ENCODE measurements around the gene YTHDF1. TPM values are rescaled to one million over a fixed set of nuclear protein-coding genes. Genes with fewer than 3 reads are reported as not detected.

YTHDF1 gene
- total RNA-seq, 2 experiments from 2014 or later, result 32.8 to 32.9 TPM

DNA sequence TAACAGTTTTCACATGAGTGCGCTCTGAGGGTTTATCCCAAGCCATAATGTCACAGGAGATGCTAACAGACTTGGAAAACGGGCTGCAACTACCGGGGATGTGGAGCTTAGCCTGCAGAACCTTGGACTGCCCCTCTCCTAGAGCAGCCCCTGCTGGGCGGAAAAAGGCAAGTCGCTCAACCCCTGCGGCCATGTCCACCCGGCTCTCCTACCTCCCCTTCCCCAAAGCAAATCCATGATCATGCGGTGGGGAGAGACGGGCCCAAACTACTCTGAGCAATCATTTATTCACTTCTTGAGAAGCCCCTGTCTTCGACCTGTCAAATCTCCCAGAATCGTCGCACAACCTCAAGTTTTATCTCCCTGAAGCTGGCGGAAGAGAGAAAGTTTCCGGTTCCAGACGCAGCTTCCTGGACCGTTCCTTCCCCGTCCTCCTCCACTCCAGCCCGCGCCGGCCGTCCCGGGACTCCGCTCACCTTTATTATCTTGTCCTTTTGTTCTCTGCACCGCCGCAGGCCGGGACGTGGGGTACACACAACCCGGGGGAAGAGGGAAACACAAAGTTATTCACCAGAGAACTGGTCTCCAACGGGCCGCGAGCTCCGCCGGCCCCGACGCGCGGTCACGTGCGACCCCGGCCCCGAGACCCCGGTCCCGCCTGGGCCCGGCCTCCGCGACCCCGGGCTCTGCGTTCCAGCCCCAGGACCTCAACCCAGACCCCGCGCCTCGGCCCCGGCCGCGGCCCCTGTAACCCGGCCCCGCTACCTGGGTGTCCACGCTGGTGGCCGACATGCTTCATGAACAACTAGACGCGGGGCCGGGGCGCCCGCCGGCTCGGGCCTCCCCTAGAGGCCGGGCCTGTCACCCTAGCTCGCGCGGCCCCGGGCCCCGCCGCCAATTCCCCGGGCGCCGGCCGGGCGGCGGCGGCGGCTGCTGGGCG lies 560 bp downstream of the YTHDF1 start:
- peak; percentile 45 for DNase-seq
- peak overlapping the region; percentile 99 for H3K4me3 Mint-ChIP-seq
- peak overlapping the region; percentile 89 for H3K27ac Mint-ChIP-seq
- CTCF ChIA-PET, result interaction anchor here (0.6 to 5.7 kb wide), 7 partner anchors 9 to 165 kb away, joined by 3 to 58 read pairs (median 4); no protein-coding TSS in a partner anchor
- intact Hi-C loops (cut with micrococcal nuclease), result loop anchor here (5.0 kb wide), 1 partner anchor 57 kb away; the partner anchor contains the start of gene ARFGAP1
- peaks cover 37% of the 10 kb centered on the region for H3K36me3 Mint-ChIP-seq
- peaks cover 48% of the 10 kb centered on the region for H3K4me1 Mint-ChIP-seq (ENCODE audit: low read depth)
- H3K27me3 Mint-ChIP-seq, result no peaks in the 10 kb centered on the region
- H3K9me3 Mint-ChIP-seq, result no peaks in the 10 kb centered on the region
- POLR2A ChIA-PET, result interaction anchor here (0.8 to 1.3 kb wide), 4 partner anchors 9 to 238 kb away, joined by 3 to 4 read pairs (median 4); partner anchors contain the start of gene ARFGAP1

DNA sequence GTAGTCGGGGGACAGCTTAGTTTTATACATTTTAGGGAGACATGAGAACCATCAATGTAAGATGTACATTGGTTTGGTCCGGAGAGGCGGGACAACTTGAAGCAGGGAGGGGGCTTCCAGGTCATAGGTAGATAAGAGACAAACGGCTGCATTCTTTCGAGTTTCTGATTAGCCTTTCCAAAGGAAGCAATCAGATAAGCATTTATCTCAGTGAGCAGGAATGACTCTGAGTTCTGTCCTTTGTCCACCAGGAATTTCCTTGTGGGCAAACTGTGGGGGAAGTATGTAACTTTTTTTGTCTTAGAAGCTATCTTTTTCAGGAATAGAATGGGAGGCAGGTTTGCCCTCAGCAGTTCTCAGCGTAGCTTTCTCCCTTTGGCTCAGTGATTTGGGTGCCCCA lies 1.4 kb downstream of the YTHDF1 start:
- intact Hi-C loops (cut with micrococcal nuclease), result no loop called here
- Mint-ChIP-seq H3K27ac (no peak overlapping the region), H3K27me3 (no peaks in the 10 kb centered on the region), H3K4me1 (ENCODE audit: low read depth) (peaks cover 55% of the 10 kb centered on the region), H3K36me3 (peaks cover 38% of the 10 kb centered on the region), H3K4me3 (peak overlapping the region; percentile 99), H3K9me3 (no peaks in the 10 kb centered on the region)
- DNase-seq, result no peak
- POLR2A ChIA-PET, result interaction anchor here (1.1 to 1.3 kb wide), 3 partner anchors 34 to 237 kb away, joined by 3 to 4 read pairs (median 3); partner anchors contain the start of gene ARFGAP1
- CTCF ChIA-PET, result interaction anchor here (1.0 to 5.7 kb wide), 4 partner anchors 9 to 56 kb away, joined by 3 to 58 read pairs (median 8); no protein-coding TSS in a partner anchor

DNA sequence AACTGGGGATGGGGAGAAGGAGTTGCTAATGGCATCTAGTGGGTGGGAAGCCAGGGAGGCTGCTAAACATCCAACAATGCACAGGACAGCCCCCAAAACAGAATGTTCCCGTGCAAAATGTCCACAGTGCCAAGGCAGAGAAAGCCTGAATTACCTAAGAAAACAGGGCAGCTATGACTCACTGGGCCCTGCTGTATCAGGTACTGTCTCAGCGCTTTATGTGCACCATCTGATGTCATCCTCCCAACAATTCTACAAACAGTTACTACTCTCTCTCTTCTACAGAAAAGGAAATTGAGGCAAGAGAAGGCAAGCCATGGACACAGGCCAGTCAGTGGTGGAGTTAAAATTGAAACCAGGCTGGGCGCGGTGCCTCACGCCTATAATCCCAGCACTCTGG lies 3.1 kb downstream of the YTHDF1 start:
- no peak for DNase-seq
- Mint-ChIP-seq H3K27ac (peak overlapping the region; percentile 46), H3K9me3 (no peaks in the 10 kb centered on the region), H3K4me1 (ENCODE audit: low read depth) (peaks cover 59% of the 10 kb centered on the region), H3K4me3 (peak overlapping the region; percentile 32), H3K36me3 (peaks cover 45% of the 10 kb centered on the region), H3K27me3 (no peaks in the 10 kb centered on the region)
- ChIA-PET CTCF (interaction anchor here (5.7 kb wide), 1 partner anchor 11 kb away, joined by 58 read pairs; no protein-coding TSS in a partner anchor), POLR2A (interaction anchor here (1.0 kb wide), 1 partner anchor 14 kb away, joined by 3 read pairs; no protein-coding TSS in a partner anchor)
- intact Hi-C loops (cut with micrococcal nuclease), result no loop called here

DNA sequence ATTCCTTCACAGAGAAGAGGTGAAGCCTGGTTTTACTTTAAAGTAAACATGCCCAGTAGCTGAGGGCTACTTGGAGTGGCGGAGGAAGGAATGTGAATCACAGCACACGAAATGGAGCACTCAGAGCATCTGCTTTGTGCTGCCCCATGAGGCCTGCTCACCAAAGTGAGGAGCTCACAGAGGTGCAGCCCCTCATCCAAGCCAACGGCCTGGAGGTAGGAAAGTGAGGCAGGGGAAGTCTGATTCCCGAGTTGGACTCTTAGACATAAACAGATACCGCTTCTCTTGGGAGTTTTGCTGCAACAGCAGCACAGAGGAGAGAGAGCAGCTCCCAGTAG lies 3.6 kb downstream of the YTHDF1 start:
- Mint-ChIP-seq H3K4me1 (ENCODE audit: low read depth) (peaks cover 59% of the 10 kb centered on the region), H3K9me3 (no peaks in the 10 kb centered on the region), H3K27me3 (no peaks in the 10 kb centered on the region), H3K4me3 (no peak overlapping the region), H3K27ac (no peak overlapping the region), H3K36me3 (peaks cover 48% of the 10 kb centered on the region)
- intact Hi-C loops (cut with micrococcal nuclease), result no loop called here
- ChIA-PET CTCF (interaction anchor here (5.7 kb wide), 1 partner anchor 12 kb away, joined by 58 read pairs; no protein-coding TSS in a partner anchor), POLR2A (interaction anchor here (1.0 kb wide), 1 partner anchor 14 kb away, joined by 3 read pairs; no protein-coding TSS in a partner anchor)
- no peak for DNase-seq

DNA sequence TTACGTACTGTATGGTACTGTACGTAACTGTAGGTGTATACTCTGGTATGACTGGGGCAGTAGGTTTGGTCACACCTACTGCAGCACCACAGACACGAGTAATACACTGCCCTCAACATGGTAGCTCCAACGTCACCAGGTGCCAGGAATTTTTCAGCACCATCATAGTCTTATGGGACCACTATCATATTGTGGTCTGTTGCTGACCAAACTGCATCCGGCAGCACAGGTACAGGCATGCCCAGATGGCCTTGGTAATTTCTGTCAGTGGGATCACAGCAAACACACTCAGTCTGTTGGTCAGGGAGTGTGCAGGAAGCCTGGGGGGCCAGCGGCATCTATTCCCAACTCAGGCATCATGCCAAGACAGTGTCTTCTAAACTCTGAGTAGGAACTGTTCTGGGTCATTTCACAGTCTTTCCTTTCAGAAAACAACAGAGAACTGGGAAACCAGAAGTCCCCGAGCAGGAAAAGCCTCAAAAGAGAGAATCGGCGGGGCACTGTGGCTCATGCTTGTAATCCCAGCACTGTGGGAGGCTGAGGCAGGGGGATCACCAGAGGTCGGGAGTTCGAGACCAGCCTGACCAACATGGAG lies 5.8 kb downstream of the YTHDF1 start:
- Mint-ChIP-seq H3K27ac (no peak overlapping the region), H3K4me3 (no peak overlapping the region), H3K36me3 (peaks cover 59% of the 10 kb centered on the region), H3K9me3 (no peaks in the 10 kb centered on the region), H3K27me3 (no peaks in the 10 kb centered on the region), H3K4me1 (ENCODE audit: low read depth) (peaks cover 61% of the 10 kb centered on the region)
- DNase-seq, result no peak
- POLR2A ChIA-PET, result no interaction called here
- CTCF ChIA-PET, result interaction anchor here (2.0 to 5.7 kb wide), 2 partner anchors 13 to 14 kb away, joined by 7 to 58 read pairs; no protein-coding TSS in a partner anchor
- intact Hi-C loops (cut with micrococcal nuclease), result no loop called here

DNA sequence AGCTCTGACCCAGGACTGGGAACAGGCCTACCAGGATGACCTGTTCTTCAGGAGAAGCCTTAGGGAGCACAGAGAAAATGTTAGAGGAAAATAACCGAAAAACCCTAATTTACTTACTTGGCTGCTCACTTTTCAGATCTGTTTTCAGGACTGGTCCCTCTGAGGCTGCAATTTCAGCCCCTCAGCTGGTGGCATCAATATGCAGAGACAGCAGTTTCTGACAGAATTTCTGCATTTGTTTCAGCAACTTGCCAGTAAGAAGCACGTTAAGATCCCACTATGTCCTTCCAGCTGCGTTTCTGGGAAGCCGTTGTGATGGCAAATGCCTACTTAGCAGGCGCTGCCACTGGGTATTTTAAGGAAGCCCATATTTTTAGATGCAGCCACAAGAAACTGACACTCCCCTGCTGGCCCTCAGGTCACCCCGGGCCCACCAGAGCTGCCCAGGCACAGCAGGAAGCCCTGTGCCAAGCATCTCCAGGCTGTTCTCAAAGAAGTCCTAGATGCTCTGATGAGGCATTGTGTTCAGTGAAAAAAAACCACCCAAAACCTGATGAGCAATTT lies 7.5 kb downstream of the YTHDF1 start:
- Mint-ChIP-seq H3K36me3 (peaks cover 52% of the 10 kb centered on the region), H3K27me3 (no peaks in the 10 kb centered on the region), H3K9me3 (no peaks in the 10 kb centered on the region), H3K4me1 (ENCODE audit: low read depth) (peaks cover 44% of the 10 kb centered on the region), H3K4me3 (no peak overlapping the region), H3K27ac (no peak overlapping the region)
- POLR2A ChIA-PET, result no interaction called here
- intact Hi-C loops (cut with micrococcal nuclease), result no loop called here
- CTCF ChIA-PET, result interaction anchor here (1.2 to 2.0 kb wide), 2 partner anchors 15 to 16 kb away, joined by 3 to 7 read pairs; no protein-coding TSS in a partner anchor
- no peak for DNase-seq

DNA sequence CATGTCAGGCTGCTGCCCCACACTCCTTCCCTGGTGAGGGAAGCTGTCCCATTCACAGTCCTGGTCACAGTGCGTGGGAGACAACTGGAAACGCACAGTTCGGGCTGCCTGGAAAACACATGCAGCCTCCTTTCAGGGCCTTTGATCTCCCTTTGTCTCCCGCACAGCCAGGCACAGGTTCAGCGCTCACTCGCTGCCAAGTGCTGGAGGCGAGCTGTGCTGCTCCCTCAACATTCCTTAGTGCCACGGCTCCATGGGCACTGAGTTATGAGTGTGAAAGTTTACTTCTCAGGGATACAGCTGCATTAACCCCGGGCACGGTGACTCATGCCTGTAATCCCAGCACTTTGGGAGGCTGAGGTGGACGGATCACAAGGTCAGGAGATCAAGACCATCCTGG lies 9.1 kb downstream of the YTHDF1 start:
- no peak overlapping the region for H3K4me3 Mint-ChIP-seq
- H3K36me3 Mint-ChIP-seq, result peaks cover 46% of the 10 kb centered on the region
- H3K9me3 Mint-ChIP-seq, result no peaks in the 10 kb centered on the region
- no peak for DNase-seq
- intact Hi-C loops (cut with micrococcal nuclease), result no loop called here
- POLR2A ChIA-PET, result no interaction called here
- CTCF ChIA-PET, result interaction anchor here (2.7 kb wide), 1 partner anchor 16 kb away, joined by 12 read pairs; no protein-coding TSS in a partner anchor
- H3K27me3 Mint-ChIP-seq, result no peaks in the 10 kb centered on the region
- no peak overlapping the region for H3K27ac Mint-ChIP-seq
- H3K4me1 Mint-ChIP-seq (ENCODE audit: low read depth), result peaks cover 32% of the 10 kb centered on the region

DNA sequence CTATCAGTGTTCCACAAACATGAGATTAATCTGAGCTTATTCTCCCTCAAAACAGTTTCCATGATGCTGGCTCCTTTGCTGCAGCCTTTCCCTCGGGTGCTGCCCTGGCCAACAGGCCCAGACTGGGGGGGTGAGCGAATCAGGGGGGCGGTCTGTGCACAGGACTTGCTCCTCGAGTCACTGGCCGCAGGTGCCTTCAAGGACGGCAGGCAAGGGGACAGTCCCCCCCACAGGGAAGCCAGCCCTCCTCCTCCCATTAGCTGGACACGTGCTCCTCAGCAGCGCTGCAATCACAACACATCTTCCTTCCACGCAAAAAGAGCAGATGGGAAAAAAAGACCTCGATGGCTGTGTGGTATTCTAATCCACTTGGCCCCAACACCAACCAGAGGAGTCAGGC lies 10.0 kb downstream of the YTHDF1 start:
- H3K4me3 Mint-ChIP-seq, result no peak overlapping the region
- ChIA-PET CTCF (interaction anchor here (2.7 kb wide), 1 partner anchor 17 kb away, joined by 12 read pairs; no protein-coding TSS in a partner anchor), POLR2A (no interaction called here)
- peaks cover 31% of the 10 kb centered on the region for H3K4me1 Mint-ChIP-seq (ENCODE audit: low read depth)
- no peak for DNase-seq
- intact Hi-C loops (cut with micrococcal nuclease), result no loop called here
- no peak overlapping the region for H3K27ac Mint-ChIP-seq
- peaks cover 51% of the 10 kb centered on the region for H3K36me3 Mint-ChIP-seq
- H3K9me3 Mint-ChIP-seq, result no peaks in the 10 kb centered on the region
- no peaks in the 10 kb centered on the region for H3K27me3 Mint-ChIP-seq

DNA sequence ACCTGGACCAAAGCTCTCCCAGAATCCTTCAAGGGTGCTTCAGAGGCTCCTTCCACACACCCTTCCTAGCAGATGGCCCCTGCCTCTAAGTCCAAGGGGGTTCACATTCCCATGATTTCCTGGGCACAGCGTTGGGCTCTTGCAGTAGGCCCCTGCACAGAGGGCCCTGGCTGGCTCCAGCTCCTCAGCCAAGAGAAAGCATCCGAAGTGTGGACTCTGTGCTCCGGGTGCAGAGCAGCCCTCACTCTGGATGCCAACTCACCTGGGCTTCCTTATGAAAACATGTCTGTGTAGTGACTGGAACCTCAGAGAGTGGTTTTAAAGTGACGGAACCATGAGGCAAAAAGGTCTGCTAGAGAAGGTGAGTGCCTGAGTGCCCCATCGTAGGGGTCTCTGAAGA lies 11.6 kb downstream of the YTHDF1 start:
- H3K36me3 Mint-ChIP-seq, result peaks cover 49% of the 10 kb centered on the region
- no peak overlapping the region for H3K4me3 Mint-ChIP-seq
- DNase-seq, result no peak
- no peaks in the 10 kb centered on the region for H3K9me3 Mint-ChIP-seq
- CTCF ChIA-PET, result interaction anchor here (0.8 kb wide), 1 partner anchor 19 kb away, joined by 4 read pairs; no protein-coding TSS in a partner anchor
- peaks cover 25% of the 10 kb centered on the region for H3K4me1 Mint-ChIP-seq (ENCODE audit: low read depth)
- no peak overlapping the region for H3K27ac Mint-ChIP-seq
- intact Hi-C loops (cut with micrococcal nuclease), result no loop called here
- no peaks in the 10 kb centered on the region for H3K27me3 Mint-ChIP-seq
- POLR2A ChIA-PET, result no interaction called here

DNA sequence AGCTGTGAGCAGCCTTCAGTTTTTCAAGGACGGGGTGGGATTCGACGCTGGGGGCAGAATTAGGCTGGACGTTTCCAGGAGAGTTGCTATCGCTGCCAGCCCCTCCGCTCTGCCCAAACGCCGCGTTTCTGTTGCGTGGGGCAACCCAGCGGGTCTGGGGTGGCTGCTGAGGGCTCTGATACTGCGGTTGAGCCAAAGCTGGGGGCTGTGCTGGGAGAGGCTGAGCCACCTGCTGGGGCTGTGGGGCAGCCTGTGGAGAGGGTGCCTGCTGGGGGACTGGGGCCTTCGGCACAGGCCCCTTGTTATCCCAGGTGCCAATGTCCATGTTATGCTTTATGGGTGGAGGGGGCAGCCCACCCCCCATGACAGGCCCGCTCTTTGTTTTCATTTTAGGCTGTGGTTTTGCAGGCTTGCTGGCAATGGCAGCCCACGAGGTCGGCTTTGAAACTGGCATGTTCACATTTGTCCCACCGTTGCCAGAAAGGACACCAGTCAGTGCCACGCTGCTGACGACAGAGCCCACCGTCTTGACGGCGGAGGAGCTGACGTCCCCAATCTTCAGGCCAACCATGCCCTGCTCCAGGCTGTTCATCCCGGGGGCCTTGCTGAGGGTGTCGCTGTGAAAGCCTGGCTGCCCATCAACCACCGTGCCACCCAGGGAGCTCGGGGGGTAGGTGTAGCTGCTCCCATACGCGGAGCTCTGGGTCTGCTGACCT lies 13.0 kb downstream of the YTHDF1 start:
- Mint-ChIP-seq H3K27me3 (no peaks in the 10 kb centered on the region), H3K36me3 (peaks cover 45% of the 10 kb centered on the region), H3K9me3 (no peaks in the 10 kb centered on the region), H3K27ac (no peak overlapping the region), H3K4me3 (no peak overlapping the region), H3K4me1 (ENCODE audit: low read depth) (peaks cover 26% of the 10 kb centered on the region)
- no peak for DNase-seq
- CTCF ChIA-PET, result no interaction called here
- intact Hi-C loops (cut with micrococcal nuclease), result no loop called here
- POLR2A ChIA-PET, result no interaction called here

DNA sequence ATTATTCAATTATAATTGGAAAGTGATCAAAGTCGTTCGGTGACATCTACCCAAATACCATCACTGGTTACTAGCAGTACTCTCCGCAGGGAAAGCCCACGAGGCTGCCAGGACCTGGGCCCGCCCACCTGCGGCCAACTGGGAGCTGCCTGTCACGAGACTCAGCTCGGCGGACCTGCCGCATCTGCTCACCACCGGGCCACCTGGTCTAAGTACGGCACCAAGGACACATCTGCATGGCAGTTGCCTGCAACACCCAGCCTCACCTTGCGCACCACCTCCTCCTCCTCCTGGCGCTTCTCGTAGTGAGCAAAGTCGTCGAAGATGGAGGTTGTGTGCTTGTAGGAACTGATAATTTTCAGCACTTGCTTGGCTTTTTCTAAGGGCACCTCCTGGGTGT lies 13.9 kb downstream of the YTHDF1 start:
- intact Hi-C loops (cut with micrococcal nuclease), result no loop called here
- CTCF ChIA-PET, result no interaction called here
- H3K9me3 Mint-ChIP-seq, result no peaks in the 10 kb centered on the region
- H3K36me3 Mint-ChIP-seq, result peaks cover 47% of the 10 kb centered on the region
- H3K4me1 Mint-ChIP-seq (ENCODE audit: low read depth), result peaks cover 34% of the 10 kb centered on the region
- H3K27ac Mint-ChIP-seq, result no peak overlapping the region
- no peak overlapping the region for H3K4me3 Mint-ChIP-seq
- POLR2A ChIA-PET, result no interaction called here
- H3K27me3 Mint-ChIP-seq, result no peaks in the 10 kb centered on the region
- DNase-seq, result no peak

Measured in activated CD4-positive, alpha-beta memory T cell treated with anti-CD3 and anti-CD28 coated beads for 36 hours (primary cell).